SW 1271 (cell line): ENCODE results near the gene KLF15.
"Not testable (repeated sequence)": the region's sequence is repeated elsewhere in the genome, so short reads cannot be mapped to it uniquely, and the experiment has no call there.

Source experiments
- DNase-seq, 2 experiments: peaks; one replicate each; lab custom pipeline; 2025; lab: John Stamatoyannopoulos, UW

Gene KLF15

GRCh38 chr3:126346466-126346865 lies 10.7 kb downstream of the KLF15 start:
- no peak for DNase-seq

DNA sequence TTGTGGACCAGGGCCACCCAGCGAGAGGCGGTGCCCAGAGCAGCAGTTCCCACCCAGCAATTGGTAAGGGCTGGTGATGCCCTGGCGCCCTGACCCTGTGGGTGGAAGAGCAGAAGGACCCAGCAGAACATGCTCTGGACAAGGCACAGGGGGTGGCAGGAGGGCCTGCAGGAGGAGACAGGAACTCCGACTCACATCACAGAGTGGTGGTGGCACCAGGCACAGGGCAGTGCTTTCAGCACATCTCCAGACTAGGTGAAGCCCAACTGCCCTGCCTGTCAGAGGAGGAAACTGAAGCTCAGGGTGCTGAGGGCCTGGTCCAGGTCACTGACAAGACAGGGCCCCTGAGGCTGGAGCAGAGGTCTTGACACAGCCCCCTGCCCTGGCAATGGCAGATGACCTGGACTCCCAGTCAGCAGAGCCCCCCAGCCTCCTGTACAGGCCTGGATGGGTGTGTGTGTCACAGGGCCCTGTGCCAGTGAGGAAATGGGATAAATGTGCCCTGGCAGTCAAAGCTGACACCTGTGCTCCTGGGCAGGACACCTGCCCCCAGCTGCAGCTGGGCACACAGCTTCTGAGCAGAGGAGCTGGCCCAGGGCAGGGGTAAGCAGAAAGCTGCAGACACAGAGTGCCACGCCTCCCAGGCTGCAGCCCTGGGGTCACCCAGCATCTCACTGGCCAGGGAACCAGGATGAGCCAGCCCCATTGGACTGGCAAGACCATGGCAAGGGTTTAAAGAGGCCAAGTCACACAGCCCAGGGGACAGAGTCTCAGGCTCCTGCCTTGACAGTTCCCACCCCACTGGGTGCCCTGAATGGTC lies 11.4 kb downstream of the KLF15 start:
- DNase-seq, result no peak

DNA sequence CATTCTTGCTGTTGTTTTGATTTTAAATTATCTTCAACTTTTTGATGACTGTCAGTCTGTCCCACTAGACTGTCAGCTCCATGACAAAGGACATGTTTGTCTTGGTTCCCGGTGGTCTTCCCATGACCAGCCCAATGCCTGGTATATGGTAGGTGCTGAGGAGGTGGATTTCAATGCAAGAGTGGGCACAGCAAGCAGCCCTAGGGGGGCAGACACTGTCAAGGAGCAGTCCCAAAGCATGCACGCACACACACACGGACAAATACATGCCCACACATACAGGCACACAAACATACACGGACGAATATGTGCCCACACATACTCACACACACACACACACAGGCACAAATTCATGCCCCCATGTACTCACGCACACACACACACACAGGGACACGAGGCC lies 12.0 kb downstream of the KLF15 start:
- no peak for DNase-seq

GRCh38 chr3:126344380-126345041 lies 12.7 kb downstream of the KLF15 start:
- DNase-seq, result no peak

DNA sequence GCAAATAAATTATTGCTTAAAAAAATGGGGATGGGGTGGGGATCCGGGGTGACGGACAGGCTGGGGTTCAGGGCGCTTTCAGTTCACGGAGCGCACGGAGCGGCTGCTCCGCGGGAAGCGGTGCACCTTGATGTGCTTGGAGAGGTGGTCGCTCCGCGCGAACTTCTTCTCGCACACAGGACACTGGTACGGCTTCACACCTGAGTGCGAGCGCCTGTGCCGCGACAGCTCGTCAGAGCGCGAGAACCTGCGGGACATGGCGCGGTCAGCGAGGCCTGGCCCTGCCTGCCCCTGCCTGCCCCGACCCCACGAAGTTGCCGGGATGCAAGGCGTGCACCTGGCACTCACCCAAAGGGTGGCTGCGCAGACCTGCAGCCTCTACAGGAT lies 13.6 kb downstream of the KLF15 start:
- DNase-seq, result no peak

GRCh38 chr3:126342991-126343648 lies 14.1 kb downstream of the KLF15 start:
- no peak for DNase-seq

DNA sequence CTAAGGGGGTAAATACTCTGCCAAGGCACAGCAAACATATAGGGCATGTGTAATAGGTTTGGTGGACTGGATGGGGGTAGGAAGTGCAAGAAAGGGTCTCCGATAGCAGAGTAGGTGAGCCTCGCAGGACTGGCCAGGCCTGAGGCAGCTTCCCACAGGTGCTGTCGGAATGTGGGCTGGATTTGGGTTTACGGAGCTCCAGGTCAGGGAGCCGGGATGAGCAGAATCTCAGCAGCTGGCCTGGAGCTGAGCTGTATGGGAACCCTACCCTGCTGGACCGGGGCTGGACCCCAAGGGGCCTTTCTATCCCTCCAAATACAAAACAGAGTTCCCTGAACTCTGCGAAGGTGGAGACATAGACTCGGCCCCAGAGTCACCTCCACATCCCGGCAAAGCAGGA lies 15.0 kb downstream of the KLF15 start:
- DNase-seq, result no peak

DNA sequence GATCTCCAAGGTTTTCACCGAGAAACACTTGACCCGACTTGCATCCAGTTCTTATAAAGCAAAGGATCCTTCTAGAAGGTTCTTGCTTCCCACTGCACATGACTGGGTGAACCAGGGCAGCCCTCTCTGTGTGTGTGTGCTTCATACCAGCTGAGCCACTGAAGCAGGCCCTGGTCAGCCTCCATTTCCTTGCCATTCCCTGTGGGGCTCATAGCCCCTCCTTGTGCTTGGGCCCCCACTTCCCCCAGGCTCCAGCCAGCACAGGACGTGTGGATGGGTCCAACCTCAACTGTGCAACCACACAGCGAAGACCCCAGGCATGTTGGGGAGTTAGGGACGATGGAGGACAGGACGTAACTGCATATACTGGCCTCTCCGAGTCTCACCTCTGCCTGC lies 15.5 kb downstream of the KLF15 start:
- no peak for DNase-seq

- DNase-seq, result no peak
These were observed 16.1 kb downstream of the KLF15 start for GRCh38 chr3:126340943-126341754.

GRCh38 chr3:126340596-126340942 lies 16.6 kb downstream of the KLF15 start:
- DNase-seq, result no peak

- DNase-seq, result no peak
These were observed 17.1 kb downstream of the KLF15 start for GRCh38 chr3:126340081-126340511.

DNA sequence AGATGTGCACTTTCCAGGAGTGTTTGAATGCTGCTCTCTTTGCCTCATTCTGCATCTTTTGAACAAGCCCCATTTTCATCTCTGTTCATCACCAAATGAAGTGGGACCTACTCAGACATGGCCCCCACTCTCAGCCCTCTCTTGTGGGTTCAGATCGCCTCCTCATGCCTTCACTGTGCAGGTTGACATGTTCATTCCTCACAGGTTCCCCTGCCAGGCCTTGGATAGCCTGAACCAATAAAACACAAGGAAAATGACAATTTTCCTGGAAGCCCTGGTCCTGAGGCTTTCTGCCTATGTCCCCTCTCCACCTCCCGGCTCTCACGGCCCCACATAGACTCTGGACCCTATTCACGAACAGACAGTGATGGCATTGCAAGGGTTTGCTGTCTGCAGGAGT lies 17.7 kb downstream of the KLF15 start:
- no peak for DNase-seq

DNA sequence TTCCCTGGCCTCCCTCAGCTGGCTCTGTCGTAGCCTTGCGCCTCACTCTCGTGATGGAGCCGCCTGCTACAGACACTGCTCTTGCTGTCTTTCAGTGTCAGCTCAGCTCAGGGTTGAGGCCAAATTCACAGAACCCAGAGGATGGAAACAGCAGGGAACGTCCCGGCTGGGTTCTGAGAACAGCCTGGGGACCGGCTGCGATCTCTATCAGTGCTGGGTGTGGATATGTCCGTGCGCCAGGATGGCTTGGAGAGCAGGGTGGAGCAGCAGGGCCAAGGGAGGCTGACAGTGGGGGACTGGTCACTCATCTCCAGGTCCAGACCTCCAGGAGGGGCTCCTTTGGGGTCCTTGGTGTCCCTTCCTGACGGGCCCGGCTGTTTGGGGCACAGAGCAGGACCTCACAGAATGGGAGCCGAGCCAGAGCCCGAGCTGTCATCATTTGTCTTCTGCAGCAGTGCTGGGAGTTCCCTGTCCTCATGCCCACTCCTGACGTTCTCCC lies 18.4 kb downstream of the KLF15 start:
- no peak for DNase-seq

- DNase-seq, result no peak
These were observed 19.1 kb downstream of the KLF15 start for GRCh38 chr3:126337980-126338651.

GRCh38 chr3:126331812-126332336 lies 25.3 kb downstream of the KLF15 start:
- not testable (repeated sequence) for DNase-seq

DNA sequence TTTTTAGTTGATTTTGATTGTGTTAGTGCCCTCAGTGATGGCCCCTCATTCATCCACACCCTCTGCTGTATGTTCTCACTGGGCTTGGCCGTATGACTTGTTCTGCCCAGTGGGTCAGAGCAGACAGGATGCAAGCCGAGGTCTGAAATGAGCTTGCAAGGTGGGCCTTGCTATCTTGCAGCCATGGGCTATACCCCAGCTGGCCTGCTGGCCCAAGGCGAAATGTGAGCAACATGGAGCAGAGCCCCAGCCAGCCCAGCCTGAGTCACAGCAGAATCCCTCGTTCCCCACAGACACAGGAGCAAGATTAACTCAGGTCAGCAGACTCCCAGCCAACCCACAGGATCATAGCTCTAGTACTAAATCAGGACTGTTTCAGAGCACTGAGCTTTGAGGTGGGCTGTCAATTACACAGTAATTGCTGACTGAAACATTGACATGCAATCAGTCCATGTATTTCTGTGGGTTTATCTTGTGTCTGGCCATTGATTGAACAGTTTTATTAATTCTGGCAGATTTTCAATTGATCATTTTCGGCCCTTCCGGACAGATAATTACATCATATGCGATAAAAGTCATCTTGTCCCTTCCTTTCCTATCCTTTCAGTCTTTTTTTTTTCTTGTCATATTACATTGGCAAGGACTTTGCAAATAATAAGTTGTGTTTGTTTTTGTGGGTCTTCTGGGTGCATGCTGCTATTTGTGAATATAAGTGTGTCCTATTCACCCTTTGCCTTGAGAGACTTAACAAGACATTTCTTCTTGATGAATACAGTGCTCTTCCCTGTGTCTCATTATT lies 27.1 kb downstream of the KLF15 start:
- DNase-seq, result no peak

DNA sequence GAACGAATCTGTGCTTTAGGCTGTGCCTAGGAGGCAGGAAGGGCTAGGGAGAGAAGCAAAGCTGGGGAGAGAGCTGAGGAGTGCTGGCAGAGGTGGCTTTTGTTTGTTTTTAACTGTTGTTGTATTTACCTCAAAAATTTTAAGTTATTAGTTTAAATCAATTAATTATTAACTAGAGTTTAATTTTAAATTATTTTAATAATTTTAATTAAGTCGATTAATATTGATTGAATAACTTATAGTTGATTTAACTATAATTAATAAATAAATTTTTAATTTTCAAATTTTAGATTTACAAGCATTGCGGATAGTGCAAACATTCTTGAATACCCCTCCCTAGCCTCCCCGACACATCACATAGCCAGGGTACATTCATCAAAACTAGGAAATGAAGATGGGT lies 30.6 kb downstream of the KLF15 start:
- DNase-seq, result no peak

- DNase-seq, result no peak
These were observed 34.8 kb downstream of the KLF15 start for GRCh38 chr3:126322181-126322967.

GRCh38 chr3:126321490-126321889 lies 35.7 kb downstream of the KLF15 start:
- no peak for DNase-seq
